Measurements from ENCODE around the gene DDB1. TPM values are rescaled to one million over a fixed set of nuclear protein-coding genes. Genes with fewer than 3 reads are reported as not detected.

Gene DDB1
- total RNA-seq, 5 donors from 2014 or later (not counting 1 experiment from before 2014, with no cell fraction given) = 165 to 186 (median 176) TPM

DNA sequence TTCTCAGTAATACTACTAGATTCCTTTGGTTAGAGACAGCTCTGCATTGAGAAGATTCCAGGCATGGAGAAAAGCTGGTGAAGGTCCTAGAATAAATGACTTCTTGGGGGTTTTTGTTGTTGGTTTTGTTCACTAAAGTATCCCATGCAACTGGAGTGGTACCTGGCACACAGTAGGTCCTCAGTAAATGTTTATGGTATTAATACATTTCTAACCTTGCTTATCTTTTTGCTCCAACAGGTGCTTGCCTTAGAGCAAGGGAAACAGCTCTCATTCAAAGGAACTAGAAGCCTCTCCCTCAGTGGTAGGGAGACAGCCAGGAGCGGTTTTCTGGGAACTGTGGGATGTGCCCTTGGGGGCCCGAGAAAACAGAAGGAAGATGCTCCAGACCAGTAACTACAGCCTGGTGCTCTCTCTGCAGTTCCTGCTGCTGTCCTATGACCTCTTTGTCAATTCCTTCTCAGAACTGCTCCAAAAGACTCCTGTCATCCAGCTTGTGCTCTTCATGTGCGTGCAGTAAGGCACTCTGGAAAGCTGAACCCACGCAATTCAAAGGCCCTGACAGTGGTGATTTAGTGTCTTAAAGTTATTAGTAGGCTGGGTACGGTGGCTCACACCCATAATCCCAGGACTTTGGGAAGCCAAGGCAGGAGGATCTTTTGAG lies 31.2 kb upstream of the DDB1 start:
- no peaks in the 10 kb centered on the region for H3K27me3 Mint-ChIP-seq
- no peaks in the 10 kb centered on the region for H3K27me3 ChIP-seq (replicated peaks in 1 of 2; ENCODE audit: control insufficient read depth in 2 of 2, extremely low read depth in 1 of 2, insufficient read depth in 2 of 2, low read length in 1 of 2)
- peaks cover 10 to 27% of the 10 kb centered on the region in 2 experiments for H3K4me1 ChIP-seq (ENCODE audit: control insufficient read depth in 1 of 2, extremely low read depth in 1 of 2, insufficient read depth in 2 of 2, low read length in 2 of 2)
- peaks cover 33 to 42% (median 40%) of the 10 kb centered on the region in 3 donors for H3K4me1 Mint-ChIP-seq
- ChIA-PET CTCF (interaction anchor here in 1 of 2 donors (0.7 to 4.5 kb wide), 2 partner anchors 28 to 311 kb away, joined by 3 to 54 read pairs; no protein-coding TSS in a partner anchor), POLR2A (no interaction called here)
- H3K9me3 Mint-ChIP-seq = no peaks in the 10 kb centered on the region
- no peak for DNase-seq
- H3K36me3 Mint-ChIP-seq = peaks cover 23% of the 10 kb centered on the region
- H3K36me3 ChIP-seq (ENCODE audit: control insufficient read depth in 2 of 2, extremely low read depth in 1 of 2, insufficient read depth in 1 of 2, low read length in 1 of 2) = peaks cover 4 to 49% of the 10 kb centered on the region in 2 donors
- ATAC-seq (replicated peaks in 1 of 4) = no peak
- no peak overlapping the region for H3K27ac ChIP-seq (ENCODE audit: low read length)
- no peak overlapping the region for H3K4me3 ChIP-seq (ENCODE audit: control insufficient read depth in 1 of 2, extremely low read depth in 1 of 2, low read length in 1 of 2)
- H3K9me3 ChIP-seq = no peaks in the 10 kb centered on the region
- peak overlapping the region; percentile 99 to 100 (median 100) for H3K4me3 Mint-ChIP-seq
- H3K27ac Mint-ChIP-seq = peak overlapping the region in 1 of 2 donors; percentile 52
- 94% methylated on average over 2 of the region's 5 CpGs for WGBS (ENCODE audit: insufficient coverage)

DNA sequence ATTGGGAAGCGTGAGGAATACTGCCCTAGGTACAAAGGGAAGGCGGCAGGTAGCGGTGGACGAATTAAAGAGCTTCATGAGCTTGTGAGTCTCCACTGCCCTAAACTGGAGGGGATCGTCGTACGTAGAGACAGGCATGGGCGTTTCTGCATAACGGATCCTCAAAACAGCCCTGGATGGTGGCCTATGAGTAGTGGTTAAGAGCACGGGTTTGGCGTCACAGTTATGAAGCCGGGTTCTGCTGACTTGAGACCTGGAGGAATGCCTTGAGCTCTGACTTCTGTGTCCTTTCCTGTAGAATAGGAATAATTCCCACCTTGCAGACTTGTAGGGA lies 29.6 kb upstream of the DDB1 start:
- peak overlapping the region; percentile 89 to 93 for H3K4me3 ChIP-seq (ENCODE audit: control insufficient read depth in 1 of 2, extremely low read depth in 1 of 2, low read length in 1 of 2)
- ATAC-seq (replicated peaks in 1 of 4) (peak; percentile 17 to 50 (median 24)), DNase-seq (peak in 32 of 35 experiments; percentile 16 to 66 (median 45))
- WGBS (ENCODE audit: insufficient coverage) = 0% methylated on average over 12 of the region's 12 CpGs
- Mint-ChIP-seq H3K9me3 (no peaks in the 10 kb centered on the region), H3K27ac (peak overlapping the region; percentile 98 to 100), H3K4me3 (peak overlapping the region; percentile 99 to 100 (median 100)), H3K4me1 (peaks cover 33 to 48% (median 43%) of the 10 kb centered on the region in 3 donors), H3K36me3 (peaks cover 12% of the 10 kb centered on the region), H3K27me3 (no peaks in the 10 kb centered on the region)
- no peaks in the 10 kb centered on the region for H3K9me3 ChIP-seq
- peaks cover 10 to 33% of the 10 kb centered on the region in 2 experiments for H3K4me1 ChIP-seq (ENCODE audit: control insufficient read depth in 1 of 2, extremely low read depth in 1 of 2, insufficient read depth in 2 of 2, low read length in 2 of 2)
- H3K36me3 ChIP-seq (ENCODE audit: control insufficient read depth in 2 of 2, extremely low read depth in 1 of 2, insufficient read depth in 1 of 2, low read length in 1 of 2) = peaks cover 4 to 35% of the 10 kb centered on the region in 2 donors
- POLR2A ChIA-PET = interaction anchor here (0.5 to 1.5 kb wide), 6 partner anchors 8 to 1108 kb away, joined by 3 to 13 read pairs (median 4); partner anchors contain the start of genes DDB1 (in 1 of the 2), TKFC (in 1 of the 2) and TMEM216 (in 1 of the 2)
- H3K27me3 ChIP-seq (replicated peaks in 1 of 2; ENCODE audit: control insufficient read depth in 2 of 2, extremely low read depth in 1 of 2, insufficient read depth in 2 of 2, low read length in 1 of 2) = no peaks in the 10 kb centered on the region
- CTCF ChIA-PET = interaction anchor here (1.0 to 4.5 kb wide), 6 partner anchors 23 to 67 kb away, joined by 3 to 54 read pairs (median 12); partner anchors contain the start of genes CPSF7 (in 1 of the 2), DDB1 (in 1 of the 2), SDHAF2 (in 1 of the 2) and TKFC (in 1 of the 2)
- peak overlapping the region; percentile 96 for H3K27ac ChIP-seq (ENCODE audit: low read length)

DNA sequence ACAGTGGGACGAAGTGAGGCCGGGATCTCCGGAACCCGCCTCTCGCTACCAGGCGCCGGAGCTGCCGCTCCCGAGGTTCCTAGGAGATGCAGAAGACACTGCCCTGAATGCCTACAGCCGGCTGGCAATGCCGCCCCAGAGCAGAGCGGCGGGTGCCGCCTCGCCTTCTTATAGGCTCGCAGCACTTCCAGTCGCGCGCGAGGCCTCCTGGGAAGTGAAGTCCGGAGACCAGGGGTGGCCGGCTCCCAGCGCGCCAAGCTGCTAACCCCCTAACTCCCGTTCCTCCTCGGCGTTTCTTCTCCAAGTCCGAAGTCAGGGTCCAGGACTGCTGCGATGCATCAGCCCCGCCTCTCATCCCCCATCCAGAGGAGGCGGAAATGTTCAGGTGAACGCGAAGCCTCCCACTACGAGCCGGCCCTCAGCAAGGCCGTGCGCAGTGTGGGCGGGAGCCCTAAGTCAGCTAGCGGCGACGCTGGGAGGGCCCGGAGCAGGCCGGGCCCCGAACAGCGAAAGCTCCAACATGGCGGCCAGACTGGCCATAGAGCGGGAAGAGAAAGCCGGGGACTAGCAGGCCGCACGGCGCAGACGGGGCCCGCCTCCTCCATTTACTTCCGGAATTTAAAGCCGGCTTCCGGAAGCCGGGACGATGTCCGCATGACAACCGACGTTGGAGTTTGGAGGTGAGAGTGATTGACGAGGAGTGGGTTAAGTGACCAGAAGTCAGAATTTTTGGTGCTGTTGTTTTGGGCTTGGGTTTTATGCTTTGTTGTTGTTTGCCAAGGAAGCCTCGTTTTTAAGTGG lies 29.0 kb upstream of the DDB1 start, which contains the start of the genes CYB561A3 and TMEM138:
Gene CYB561A3, minus strand, starts transcription at position 142 of the 801 bp plus-strand sequence. CDS start 5,169 bp downstream, outside the sequence.
Gene TMEM138, plus strand, starts transcription at position 634 of the 801 bp plus-strand sequence. CDS start 2,017 bp downstream, outside the sequence.
- 0% methylated on average over 63 of the region's 63 CpGs for WGBS (ENCODE audit: insufficient coverage)
- Histone ChIP-seq H3K36me3 (ENCODE audit: control insufficient read depth in 2 of 2, extremely low read depth in 1 of 2, insufficient read depth in 1 of 2, low read length in 1 of 2) (peaks cover 5 to 29% of the 10 kb centered on the region in 2 donors), H3K9me3 (no peaks in the 10 kb centered on the region), H3K27ac (ENCODE audit: low read length) (peak within 1 kb of the TSS; percentile 96), H3K4me1 (ENCODE audit: control insufficient read depth in 1 of 2, extremely low read depth in 1 of 2, insufficient read depth in 2 of 2, low read length in 2 of 2) (peaks cover 10 to 38% of the 10 kb centered on the region in 2 experiments), H3K4me3 (ENCODE audit: control insufficient read depth in 1 of 2, extremely low read depth in 1 of 2, low read length in 1 of 2) (peak within 1 kb of the TSS; percentile 89 to 93), H3K27me3 (replicated peaks in 1 of 2; ENCODE audit: control insufficient read depth in 2 of 2, extremely low read depth in 1 of 2, insufficient read depth in 2 of 2, low read length in 1 of 2) (no peaks in the 10 kb centered on the region)
- Mint-ChIP-seq H3K4me1 (peaks cover 33 to 53% (median 46%) of the 10 kb centered on the region in 3 donors), H3K27ac (peak within 1 kb of the TSS; percentile 98 to 100), H3K9me3 (no peaks in the 10 kb centered on the region), H3K27me3 (no peaks in the 10 kb centered on the region), H3K36me3 (peaks cover 6% of the 10 kb centered on the region), H3K4me3 (peak within 1 kb of the TSS; percentile 99 to 100 (median 100))
- POLR2A ChIA-PET = interaction anchor here (0.5 to 1.5 kb wide), 8 partner anchors 7 to 1109 kb away, joined by 3 to 13 read pairs (median 4); partner anchors contain the start of genes DDB1 (in 1 of the 2), TKFC (in 1 of the 2) and TMEM216 (in 1 of the 2)
- DNase-seq = peak; percentile 74 to 90 (median 82)
- CTCF ChIA-PET = interaction anchor here (0.7 to 4.5 kb wide), 8 partner anchors 24 to 68 kb away, joined by 3 to 54 read pairs (median 8); partner anchors contain the start of genes CPSF7 (in 1 of the 2), DDB1 (in 1 of the 2), SDHAF2 (in 1 of the 2) and TKFC (in 1 of the 2)
- peak; percentile 89 to 93 (median 92) for ATAC-seq (replicated peaks in 1 of 4)

DNA sequence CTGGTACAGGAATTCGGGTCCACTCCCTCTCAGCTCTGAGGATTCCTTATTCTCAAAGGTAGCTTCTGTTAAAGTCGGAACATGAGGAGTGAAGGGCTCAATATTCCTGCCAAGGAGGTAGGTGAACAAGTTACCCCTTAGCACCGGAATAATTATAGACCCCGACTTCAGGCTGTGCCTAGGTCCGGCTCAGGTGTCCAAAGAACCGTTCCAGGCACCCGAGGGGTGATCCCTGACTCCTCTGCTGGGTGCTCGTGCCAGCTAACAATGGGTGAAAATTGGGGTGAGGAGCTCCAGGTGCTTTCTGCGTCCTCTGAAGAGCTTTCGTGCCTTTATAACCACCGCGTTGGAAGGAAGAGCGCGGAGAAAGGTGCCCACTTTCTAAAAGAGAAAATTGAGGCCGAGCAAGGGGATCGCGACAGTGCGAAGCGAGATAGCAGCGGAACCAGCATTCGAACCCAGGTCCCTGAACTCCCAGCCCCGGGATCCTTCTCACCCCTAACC lies 28.4 kb upstream of the DDB1 start:
- POLR2A ChIA-PET = interaction anchor here in 1 of 2 donors (0.5 to 1.1 kb wide), 2 partner anchors 74 to 877 kb away, joined by 3 read pairs; no protein-coding TSS in a partner anchor
- H3K36me3 ChIP-seq (ENCODE audit: control insufficient read depth in 2 of 2, extremely low read depth in 1 of 2, insufficient read depth in 1 of 2, low read length in 1 of 2) = peaks cover 6 to 26% of the 10 kb centered on the region in 2 donors
- peaks cover 10 to 38% of the 10 kb centered on the region in 2 experiments for H3K4me1 ChIP-seq (ENCODE audit: control insufficient read depth in 1 of 2, extremely low read depth in 1 of 2, insufficient read depth in 2 of 2, low read length in 2 of 2)
- DNase-seq = peak in 1 of 35 experiments; percentile 1
- Mint-ChIP-seq H3K4me3 (peak overlapping the region; percentile 99 to 100 (median 100)), H3K27me3 (no peaks in the 10 kb centered on the region), H3K27ac (peak overlapping the region; percentile 98 to 100), H3K4me1 (peaks cover 33 to 59% (median 52%) of the 10 kb centered on the region in 3 donors), H3K36me3 (peaks cover 8% of the 10 kb centered on the region), H3K9me3 (no peaks in the 10 kb centered on the region)
- ATAC-seq (replicated peaks in 1 of 4) = peak in 3 of 4 experiments; percentile 2 to 3 (median 2)
- peak overlapping the region; percentile 89 to 93 for H3K4me3 ChIP-seq (ENCODE audit: control insufficient read depth in 1 of 2, extremely low read depth in 1 of 2, low read length in 1 of 2)
- no peaks in the 10 kb centered on the region for H3K9me3 ChIP-seq
- no peaks in the 10 kb centered on the region for H3K27me3 ChIP-seq (replicated peaks in 1 of 2; ENCODE audit: control insufficient read depth in 2 of 2, extremely low read depth in 1 of 2, insufficient read depth in 2 of 2, low read length in 1 of 2)
- WGBS (ENCODE audit: insufficient coverage) = under 1% methylated on average over 21 of the region's 22 CpGs
- CTCF ChIA-PET = interaction anchor here (0.5 to 4.5 kb wide), 5 partner anchors 25 to 306 kb away, joined by 3 to 54 read pairs (median 5); partner anchors contain the start of genes DDB1 (in 1 of the 2) and TKFC (in 1 of the 2)
- peak overlapping the region; percentile 96 for H3K27ac ChIP-seq (ENCODE audit: low read length)

DNA sequence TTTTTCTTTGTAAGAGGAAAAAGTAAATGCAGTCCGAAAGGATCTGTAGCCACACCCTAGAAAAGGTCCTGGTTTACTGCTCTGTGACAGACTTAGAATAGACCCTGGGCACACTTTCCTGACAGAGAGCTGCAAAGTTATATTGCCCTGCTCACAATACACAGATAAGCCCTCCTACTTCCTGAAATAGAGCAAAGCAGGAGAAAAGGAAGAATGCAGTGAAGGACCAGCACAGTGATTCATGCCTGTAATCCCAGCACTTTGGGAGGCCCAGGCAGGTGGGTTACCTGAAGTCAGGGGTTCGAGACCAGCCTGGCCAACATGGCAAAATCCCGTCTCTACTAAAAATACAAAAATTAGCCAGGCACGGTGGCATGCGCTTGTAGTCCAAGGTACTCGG lies 26.6 kb upstream of the DDB1 start:
- H3K36me3 Mint-ChIP-seq = peaks cover 14% of the 10 kb centered on the region
- Histone ChIP-seq H3K9me3 (no peaks in the 10 kb centered on the region), H3K4me1 (ENCODE audit: control insufficient read depth in 1 of 2, extremely low read depth in 1 of 2, insufficient read depth in 2 of 2, low read length in 2 of 2) (peaks cover 10 to 38% of the 10 kb centered on the region in 2 experiments), H3K27ac (ENCODE audit: low read length) (no peak overlapping the region), H3K36me3 (ENCODE audit: control insufficient read depth in 2 of 2, extremely low read depth in 1 of 2, insufficient read depth in 1 of 2, low read length in 1 of 2) (peaks cover 6 to 16% of the 10 kb centered on the region in 2 donors), H3K27me3 (replicated peaks in 1 of 2; ENCODE audit: control insufficient read depth in 2 of 2, extremely low read depth in 1 of 2, insufficient read depth in 2 of 2, low read length in 1 of 2) (no peaks in the 10 kb centered on the region), H3K4me3 (ENCODE audit: control insufficient read depth in 1 of 2, extremely low read depth in 1 of 2, low read length in 1 of 2) (no peak overlapping the region)
- WGBS (ENCODE audit: insufficient coverage) = 100% methylated on average over 4 of the region's 6 CpGs
- ChIA-PET POLR2A (interaction anchor here (0.6 to 1.0 kb wide), 2 partner anchors 24 to 223 kb away, joined by 3 read pairs; no protein-coding TSS in a partner anchor), CTCF (interaction anchor here in 1 of 2 donors (4.5 kb wide), 1 partner anchor 23 kb away, joined by 54 read pairs; no protein-coding TSS in a partner anchor)
- peaks cover 33 to 59% (median 52%) of the 10 kb centered on the region in 3 donors for H3K4me1 Mint-ChIP-seq
- H3K27me3 Mint-ChIP-seq = no peaks in the 10 kb centered on the region
- DNase-seq (no peak), ATAC-seq (replicated peaks in 1 of 4) (no peak)
- no peaks in the 10 kb centered on the region for H3K9me3 Mint-ChIP-seq
- H3K27ac Mint-ChIP-seq = peak overlapping the region; percentile 43 to 48
- H3K4me3 Mint-ChIP-seq = peak overlapping the region in 1 of 3 donors; percentile 36
